MM.1S (cell line): ENCODE results near the gene PIEZO1.

Experiments used
- DNase-seq: peaks from one replicate; pipeline ENCODE4 v3.0.0-alpha.2; 2015
- H2AFZ ChIP-seq: fragments of 300-600 bp; sonication (generic); 2 replicates; pipeline ENCODE4 v1.6.0; 2016; ENCODE audit warnings: antibody characterized with exemption, low read length
- H3F3A ChIP-seq: fragments of 300-600 bp; sonication (generic); 2 replicates; pipeline ENCODE4 v1.6.1; 2016; ENCODE audit warnings: mild to moderate bottlenecking, antibody characterized with exemption, low read length, moderate library complexity, mixed read lengths; ENCODE audit not compliant: insufficient read depth
- H3K27ac ChIP-seq: fragments of 300-600 bp; sonication (generic); 2 replicates; pipeline ENCODE4 v1.5.1; 2016; ENCODE audit warnings: mild to moderate bottlenecking, low read length
- H3K27me3 ChIP-seq: fragments of 300-600 bp; sonication (generic); replicated peaks from 2 replicates; pipeline ENCODE4 v1.6.0; 2016; ENCODE audit warnings: low read length; ENCODE audit not compliant: insufficient read depth
- H3K36me3 ChIP-seq: fragments of 300-600 bp; sonication (generic); replicated peaks from 2 replicates; pipeline ENCODE4 v1.6.1; 2016; ENCODE audit warnings: mild to moderate bottlenecking, low read length, mixed read lengths; ENCODE audit not compliant: insufficient read depth
- H3K4me1 ChIP-seq: fragments of 300-600 bp; sonication (generic); 2 replicates; pipeline ENCODE4 v1.6.1; 2016; ENCODE audit warnings: low read length, mixed read lengths
- H3K4me2 ChIP-seq: fragments of 300-600 bp; sonication (generic); 2 replicates; pipeline ENCODE4 v1.6.0; 2016; ENCODE audit warnings: low read depth, low read length
- H3K4me3 ChIP-seq: fragments of 300-600 bp; sonication (generic); 2 replicates; pipeline ENCODE4 v1.5.1; 2016; ENCODE audit warnings: low read length, mixed read lengths
- H3K79me2 ChIP-seq: fragments of 300-600 bp; sonication (generic); 2 replicates; pipeline ENCODE4 v1.6.1; 2016; ENCODE audit warnings: mixed run types, low read length, mixed read lengths
- H3K9ac ChIP-seq: fragments of 300-600 bp; sonication (generic); 2 replicates; pipeline ENCODE4 v1.6.1; 2016; ENCODE audit warnings: low read length, mixed read lengths
- H3K9me2 ChIP-seq: fragments of 300-600 bp; sonication (generic); replicated peaks from 2 replicates; pipeline ENCODE4 v1.6.1; 2016; ENCODE audit warnings: mild to moderate bottlenecking, low read length, mixed read lengths; ENCODE audit not compliant: insufficient read depth
- H3K9me3 ChIP-seq: fragments of 300-600 bp; sonication (generic); replicated peaks from 2 replicates; pipeline ENCODE4 v1.6.1; 2016; ENCODE audit warnings: mild to moderate bottlenecking, low read length, mixed read lengths; ENCODE audit not compliant: insufficient read depth
- H4K20me1 ChIP-seq: fragments of 300-600 bp; sonication (generic); 2 replicates; pipeline ENCODE4 v1.6.1; 2016; ENCODE audit warnings: mild to moderate bottlenecking, low read length, moderate library complexity, mixed read lengths; ENCODE audit not compliant: insufficient read depth
- CTCF ChIP-seq: fragments of 300-600 bp; sonication (generic); IDR thresholded peaks from 2 replicates; pipeline ENCODE4 v1.5.1; 2016; ENCODE audit warnings: antibody characterized with exemption, low read length, mixed read lengths
- EZH2 ChIP-seq: fragments of 300-600 bp; sonication (generic); optimal IDR thresholded peaks from 2 replicates; pipeline ENCODE3; 2017; ENCODE audit warnings: low read depth, mild to moderate bottlenecking, antibody characterized with exemption, low read length, mixed read lengths
- EZH2phosphoT487 ChIP-seq: fragments of 300-600 bp; sonication (generic); IDR thresholded peaks from 2 replicates; pipeline ENCODE4 v1.6.1; 2018; ENCODE audit warnings: antibody characterized with exemption, low read length

PIEZO1 gene

GRCh38 chr16:88691924-88692560, 93.0 kb downstream of the PIEZO1 start:
- DNase-seq: no peak
- Histone ChIP-seq H3K9me3 (no peaks in the 10 kb centered on the region), H3K4me1 (no peaks in the 10 kb centered on the region), H4K20me1 (no peaks in the 10 kb centered on the region), H2AFZ (no peak overlapping the region), H3K9me2 (no peaks in the 10 kb centered on the region), H3K4me2 (no peak overlapping the region), H3K27me3 (no peaks in the 10 kb centered on the region), H3F3A (no peaks in the 10 kb centered on the region), H3K36me3 (no peaks in the 10 kb centered on the region), H3K9ac (no peak overlapping the region), H3K79me2 (no peaks in the 10 kb centered on the region), H3K4me3 (no peak overlapping the region), H3K27ac (no peak overlapping the region)
- TF ChIP-seq CTCF: no peak
- TF ChIP-seq EZH2phosphoT487: no peak
- TF ChIP-seq EZH2: no peak

GRCh38 chr16:88691129-88691813, 93.7 kb downstream of the PIEZO1 start:
- H3K9me3 ChIP-seq: no peaks in the 10 kb centered on the region
- H3K27ac ChIP-seq: no peak overlapping the region
- no peak for TF ChIP-seq CTCF
- no peaks in the 10 kb centered on the region for H3K36me3 ChIP-seq
- no peaks in the 10 kb centered on the region for H3K27me3 ChIP-seq
- H3F3A ChIP-seq: no peaks in the 10 kb centered on the region
- no peak overlapping the region for H3K9ac ChIP-seq
- no peaks in the 10 kb centered on the region for H3K79me2 ChIP-seq
- H4K20me1 ChIP-seq: no peaks in the 10 kb centered on the region
- no peak overlapping the region for H2AFZ ChIP-seq
- no peak overlapping the region for H3K4me2 ChIP-seq
- no peak for DNase-seq
- no peaks in the 10 kb centered on the region for H3K9me2 ChIP-seq
- H3K4me3 ChIP-seq: no peak overlapping the region
- H3K4me1 ChIP-seq: no peaks in the 10 kb centered on the region

- no peak for TF ChIP-seq EZH2phosphoT487
- TF ChIP-seq CTCF: no peak
- TF ChIP-seq EZH2: no peak
- Histone ChIP-seq H3K9me2 (no peaks in the 10 kb centered on the region), H3K9ac (no peak overlapping the region), H3K4me3 (no peak overlapping the region), H3K27ac (no peak overlapping the region), H3K4me1 (no peaks in the 10 kb centered on the region), H3K36me3 (no peaks in the 10 kb centered on the region), H3K4me2 (no peak overlapping the region), H4K20me1 (no peaks in the 10 kb centered on the region), H3K79me2 (no peaks in the 10 kb centered on the region), H3K27me3 (no peaks in the 10 kb centered on the region), H2AFZ (no peak overlapping the region), H3K9me3 (no peaks in the 10 kb centered on the region), H3F3A (no peaks in the 10 kb centered on the region)
- no peak for DNase-seq
These were observed 94.5 kb downstream of the PIEZO1 start for GRCh38 chr16:88690341-88691128.
